K562 (cell line): ENCODE data around the gene FERMT3. TPM values are rescaled to one million over a fixed set of nuclear protein-coding genes. Genes with fewer than 3 reads are reported as not detected.

Experiments
- ATAC-seq: fragments of 200-7000 bp; cut with Tn5 transposase; 3 replicates; pipeline ENCODE4 v1.9.1; 2020; ENCODE audit warnings: moderate library complexity
- BruUV-seq: library from RNA; stranded (reverse); fragments of 400-500 nt; replicated peaks from 2 replicates; lab custom pipeline; 2021; lab: Mats Ljungman, UMichigan
- CTCF ChIA-PET: fragments of 300-600 bp; formaldehyde crosslinking; extraction: SDS; loops from one replicate; lab custom pipeline; 2021; ENCODE audit warnings: low intra/inter-chr PET ratio; lab: Yijun Ruan, JAX
- POLR2A ChIA-PET: fragments of 300-600, 350-650 bp; sonication (Branson Sonifier 250); formaldehyde crosslinking; extraction: SDS; loops from one replicate; lab custom pipeline; 2021; ENCODE audit warnings: antibody characterized with exemption, inconsistent platforms; lab: Yijun Ruan, JAX
- DNase-seq, 4 experiments: peaks; one replicate each; pipeline versions ENCODE4 v3.0.0 to v3.0.0-alpha.2; 2011 to 2018; ENCODE audit warnings: low spot score in 3 of 4, mixed read lengths in 3 of 4; ENCODE audit errors: extremely low read depth in 1 of 4
- FAIRE-seq: peaks from 2 replicates; lab custom pipeline; 2011; peaks lifted over from hg19 to GRCh38; lab: Jason Lieb, UNC
- H2AFZ ChIP-seq: 2 replicates; pipeline ENCODE4 v1.6.0; 2011; ENCODE audit warnings: low read depth, low read length, control low read depth, inconsistent platforms
- H3K27ac ChIP-seq: fragments of 200-600 bp; 3 replicates; pipeline ENCODE4 v1.8.0; 2011; ENCODE audit warnings: low read depth, mild to moderate bottlenecking, control low read depth, inconsistent platforms, low read length, moderate library complexity, mixed read lengths; ENCODE audit errors: extremely low read depth
- H3K27me3 ChIP-seq, 2 experiments: fragments of 300-600 bp in 1 of 2; 2 replicates in 1 of 2; 3 replicates in 1 of 2; pipeline versions ENCODE4 v1.6.0 to v1.8.0; 2011; ENCODE audit warnings: inconsistent platforms in 2 of 2, low read length in 2 of 2, mild to moderate bottlenecking in 1 of 2, mixed read lengths in 1 of 2, moderate library complexity in 1 of 2; ENCODE audit not compliant: control insufficient read depth in 2 of 2, insufficient read depth in 2 of 2
- H3K36me3 ChIP-seq: fragments of 300-600 bp; 3 replicates; pipeline ENCODE4 v1.8.0; 2011; ENCODE audit warnings: mild to moderate bottlenecking, low read length, inconsistent platforms; ENCODE audit not compliant: control insufficient read depth, insufficient read depth
- H3K4me1 ChIP-seq, 2 experiments: fragments of 200-600 bp in 1 of 2; replicated peaks in 1 of 2; 2 replicates in 1 of 2; 3 replicates in 1 of 2; pipeline versions ENCODE4 v1.5.1 to v1.8.0; 2011; ENCODE audit warnings: inconsistent platforms in 2 of 2, low read length in 2 of 2, mild to moderate bottlenecking in 1 of 2, mixed read lengths in 1 of 2, moderate library complexity in 1 of 2; ENCODE audit not compliant: control insufficient read depth in 2 of 2, insufficient read depth in 2 of 2
- H3K4me2 ChIP-seq: 2 replicates; pipeline ENCODE4 v1.6.1; 2011; ENCODE audit warnings: low read length, control low read depth, inconsistent platforms, mixed read lengths; ENCODE audit not compliant: insufficient read depth
- H3K4me3 ChIP-seq: fragments of 200-600 bp; sonication (generic), shearing (Covaris generic); 2 replicates; pipeline ENCODE4 v1.5.1; 2016; ENCODE audit warnings: control low read depth, inconsistent platforms
- H3K79me2 ChIP-seq: fragments of 200-600 bp; 3 replicates; pipeline ENCODE4 v1.8.0; 2011; ENCODE audit warnings: low read length, inconsistent platforms; ENCODE audit not compliant: control insufficient read depth, insufficient read depth
- H3K9ac ChIP-seq, 2 experiments: 2 replicates each; pipeline versions ENCODE4 v1.6.0 to v1.6.1; 2011; ENCODE audit warnings: low read depth in 2 of 2, low read length in 2 of 2, control low read depth in 1 of 2, inconsistent platforms in 1 of 2, mild to moderate bottlenecking in 1 of 2, mixed read lengths in 1 of 2; ENCODE audit not compliant: insufficient read depth in 1 of 2
- H3K9me1 ChIP-seq: one replicate; pipeline ENCODE4 v1.6.0; 2011; ENCODE audit warnings: inconsistent platforms, mild to moderate bottlenecking, low read length, moderate library complexity; ENCODE audit not compliant: control insufficient read depth, insufficient read depth
- H3K9me3 ChIP-seq: replicated peaks from 2 replicates; pipeline ENCODE4 v1.5.1; 2011; ENCODE audit warnings: low read depth, low read length, inconsistent platforms; ENCODE audit not compliant: control insufficient read depth, insufficient read depth
- H4K20me1 ChIP-seq: replicated peaks from 2 replicates; pipeline ENCODE4 v1.6.1; 2011; ENCODE audit warnings: low read length, inconsistent platforms, mixed read lengths; ENCODE audit not compliant: control insufficient read depth, insufficient read depth
- AFF4 ChIP-seq: sonication (generic); formaldehyde crosslinking; IDR thresholded peaks from 2 replicates; pipeline ENCODE4 v1.8.0; 2023; ENCODE audit warnings: mild to moderate bottlenecking, missing genetic modification reagents
- BACH1 ChIP-seq: fragments of 200-800 bp; sonication (Bioruptor generic); IDR thresholded peaks from 2 replicates; pipeline ENCODE4 v1.6.1; 2016; ENCODE audit warnings: missing genetic modification characterization, missing compliant biosample characterization
- BHLHE40 ChIP-seq: IDR thresholded peaks from 2 replicates; pipeline ENCODE4 v1.6.1; 2011; ENCODE audit warnings: low read length, improper control_type of control experiment
- DMBX1 ChIP-seq: fragments of 250-450 bp; sonication (Bioruptor Pico); IDR thresholded peaks from 2 replicates; pipeline ENCODE4 v1.8.0; 2022; ENCODE audit warnings: inconsistent platforms, mild to moderate bottlenecking, moderate library complexity, borderline replicate concordance
- FIP1L1 ChIP-seq: fragments of 200-400 bp; formaldehyde crosslinking; IDR thresholded peaks from 2 replicates; pipeline ENCODE4 v1.6.1; 2018; ENCODE audit warnings: mild to moderate bottlenecking, low read depth, low read length; ENCODE audit not compliant: poor library complexity, severe bottlenecking
- MNT ChIP-seq, 2 experiments: fragments of 450-650 bp; conservative IDR thresholded peaks; 2 replicates each; pipeline ENCODE4 v1.6.1; 2017; ENCODE audit warnings: mild to moderate bottlenecking in 2 of 2, moderate library complexity in 2 of 2
- POLR2G ChIP-seq: fragments of 200-400 bp; formaldehyde crosslinking; IDR thresholded peaks from 2 replicates; pipeline ENCODE4 v1.6.1; 2017; ENCODE audit warnings: low read depth, mild to moderate bottlenecking, antibody characterized with exemption, low read length, moderate library complexity
- PRMT5 ChIP-seq: sonication (generic); formaldehyde crosslinking; IDR thresholded peaks from 2 replicates; pipeline ENCODE4 v1.5.0; 2020; ENCODE audit warnings: missing genetic modification reagents
- RBM14 ChIP-seq: fragments of 200-400 bp; formaldehyde crosslinking; IDR thresholded peaks from 2 replicates; pipeline ENCODE4 v1.6.1; 2018; ENCODE audit warnings: low read depth, mild to moderate bottlenecking, low read length, moderate library complexity, borderline replicate concordance; ENCODE audit not compliant: insufficient read depth
- USF1 ChIP-seq: sonication (generic); formaldehyde crosslinking; IDR thresholded peaks from 2 replicates; pipeline ENCODE4 v1.9.0; 2022; ENCODE audit warnings: mild to moderate bottlenecking, missing genetic modification reagents
- ZNF644 ChIP-seq: fragments of 200-800 bp; sonication (Bioruptor generic); IDR thresholded peaks from 2 replicates; pipeline ENCODE4 v1.6.1; 2016; ENCODE audit warnings: low read depth, missing genetic modification characterization, missing compliant biosample characterization
- WGBS: fragments of 100-300 bp; shearing (Covaris generic); methylation state at CpG from one replicate; pipeline ENCODE4 v1.1.6; 2016; ENCODE audit warnings: low coverage, mixed read lengths; ENCODE audit not compliant: insufficient coverage; ENCODE audit errors: missing lambda C conversion rate; 5-methylcytosine and 5-hydroxymethylcytosine counted together
- in situ Hi-C: fragments of 300-500 bp; cut with MboI; formaldehyde crosslinking; loops from 4 replicates; pipeline ENCODE4 v1.15.0; 2018; ENCODE audit warnings: inconsistent platforms, mixed read lengths
- intact Hi-C: fragments of 100-400 bp; cut with micrococcal nuclease; formaldehyde crosslinking; loops from 2 replicates; pipeline ENCODE4 v1.14.2; 2022
- polyA plus RNA-seq, 8 experiments: library from polyadenylated mRNA; depleted of rRNA in 4 of 8; stranded (reverse) in 5 of 8; unstranded in 3 of 8; fragments of >200 nt; fragmentation: Nextera tagmentation in 2 of 8; fragmentation: Illumina TruSeq in 1 of 8; extraction: Ambion mirVana in 2 of 8; extraction: Trizol in 1 of 8; gene quantifications; 2 replicates each; pipeline versions ENCODE4 v1.2.1 to v1.2.3, GENCODE V29; 2011 to 2014; ENCODE audit warnings: inconsistent platforms in 1 of 8, missing spikeins in 1 of 8
- total RNA-seq, 7 experiments: library from RNA; depleted of rRNA in 6 of 7; stranded (reverse); fragments of >200 nt in 6 of 7; fragmentation: Illumina TruSeq in 2 of 7; extraction: Trizol in 2 of 7; gene quantifications; 2 replicates each; pipeline versions ENCODE4 v1.2.1 to v1.2.3, GENCODE V29; 2011 to 2021; ENCODE audit warnings: low replicate concordance in 1 of 7

Gene FERMT3
- total and polyA plus RNA-seq, 9 of the 15 experiments (the other 6 are each of a cell fraction or from before 2014, with no cell fraction given), result 3.2 to 275 (median 79.7) TPM

DNA sequence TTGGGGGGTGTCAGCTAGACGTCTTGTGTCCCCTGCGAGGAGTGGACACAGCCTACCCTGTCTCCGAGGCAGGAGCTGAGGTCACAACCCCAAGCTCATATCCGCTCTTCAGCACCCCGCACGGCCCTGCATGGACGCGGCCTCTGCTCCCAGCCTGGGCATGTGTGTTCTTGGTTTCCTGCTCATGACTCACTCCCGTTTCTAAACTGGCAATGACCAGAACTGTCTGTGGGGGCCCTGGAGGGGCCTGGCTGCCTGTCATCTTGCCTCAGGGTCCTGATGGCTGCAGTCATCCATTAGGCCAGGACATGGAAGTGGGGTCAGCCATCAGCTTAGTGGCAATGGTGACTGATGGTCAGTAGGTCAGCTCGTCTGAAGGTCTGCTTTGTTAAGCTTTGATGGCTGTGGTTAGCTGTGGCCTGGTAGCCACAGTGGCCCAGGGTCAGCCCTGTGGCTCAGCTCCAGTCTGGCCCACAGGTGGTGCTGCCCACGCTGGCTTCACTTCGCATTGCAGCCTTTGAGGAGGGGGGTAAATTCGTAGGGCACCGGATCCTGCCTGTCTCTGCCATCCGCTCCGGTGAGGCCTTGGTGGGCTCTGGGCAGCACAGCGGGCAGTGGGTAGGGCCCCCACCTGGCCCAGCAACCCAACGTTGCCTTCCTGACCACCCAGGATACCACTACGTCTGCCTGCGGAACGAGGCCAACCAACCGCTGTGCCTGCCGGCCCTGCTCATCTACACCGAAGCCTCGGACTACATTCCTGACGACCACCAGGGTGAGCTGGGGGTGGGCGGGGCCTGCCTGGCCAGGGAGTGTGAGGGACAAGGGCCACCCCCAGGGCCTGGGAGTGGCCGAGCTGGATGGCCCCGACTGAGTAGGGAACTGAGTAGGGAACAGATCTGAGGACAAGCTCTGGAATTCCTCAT lies 56.8 kb downstream of the FERMT3 start:
- intact Hi-C loops, result no loop called here
- Histone ChIP-seq H3K4me2 (no peak overlapping the region), H2AFZ (no peak overlapping the region), H3K9me3 (no peaks in the 10 kb centered on the region), H3K4me3 (no peak overlapping the region), H3K36me3 (peaks cover 89% of the 10 kb centered on the region), H3K9me1 (peaks cover 1% of the 10 kb centered on the region), H3K27me3 (no peaks in the 10 kb centered on the region), H4K20me1 (0 out of 2 replicates have a peak, but pooled peaks cover 4% of the 10 kb centered on the region), H3K4me1 (peaks cover 8 to 51% of the 10 kb centered on the region in 2 experiments), H3K79me2 (peaks cover 4% of the 10 kb centered on the region; the same call in 1 of the 3 replicates), H3K27ac (no peak overlapping the region), H3K9ac (peak overlapping the region in 1 of 2 experiments; percentile 67; a peak in 2 of 4 replicates)
- BruUV-seq, result no TSS peak
- 86% methylated on average over 27 of the region's 29 CpGs for WGBS
- no peak for ATAC-seq
- DNase-seq, result no peak
- in situ Hi-C loops, result no loop called here
- FAIRE-seq, result no peak
- ChIA-PET POLR2A (interaction anchor here (0.6 to 2.4 kb wide), 6 partner anchors 7 to 66 kb away, joined by 3 to 7 read pairs (median 4); partner anchors contain the start of genes PLCB3 and PPP1R14B), CTCF (no interaction called here)
- TF ChIP-seq AFF4 (CRISPR knock-in tag), result no peak
- no peak for TF ChIP-seq ZNF644 (tag)
- TF ChIP-seq BACH1, result no peak
- no peak for TF ChIP-seq PRMT5 (CRISPR knock-in tag)
- TF ChIP-seq DMBX1 (CRISPR knock-in tag), result no peak
- no peak for TF ChIP-seq MNT (conservative IDR thresholded peaks at IDR 0.05)
- no peak for TF ChIP-seq FIP1L1
- peak; percentile 52; the same call in 1 of the 2 replicates for TF ChIP-seq POLR2G
- no peak for TF ChIP-seq RBM14
- no peak for TF ChIP-seq BHLHE40
- TF ChIP-seq USF1, result no peak
